ENCODE measurements around the gene FBXL12. TPM values are rescaled to one million over a fixed set of nuclear protein-coding genes. Genes with fewer than 3 reads are reported as not detected.
"Not testable (repeated sequence)": the region's sequence is repeated elsewhere in the genome, so short reads cannot be mapped to it uniquely, and the experiment has no call there.

The FBXL12 gene
- total RNA-seq, 1 experiment from 2014 or later = 12.7 TPM

GRCh38 chr19:9838324-9838723 is 19.4 kb upstream of the FBXL12 start:
- DNase-seq (ENCODE audit: low spot score) = no peak

DNA sequence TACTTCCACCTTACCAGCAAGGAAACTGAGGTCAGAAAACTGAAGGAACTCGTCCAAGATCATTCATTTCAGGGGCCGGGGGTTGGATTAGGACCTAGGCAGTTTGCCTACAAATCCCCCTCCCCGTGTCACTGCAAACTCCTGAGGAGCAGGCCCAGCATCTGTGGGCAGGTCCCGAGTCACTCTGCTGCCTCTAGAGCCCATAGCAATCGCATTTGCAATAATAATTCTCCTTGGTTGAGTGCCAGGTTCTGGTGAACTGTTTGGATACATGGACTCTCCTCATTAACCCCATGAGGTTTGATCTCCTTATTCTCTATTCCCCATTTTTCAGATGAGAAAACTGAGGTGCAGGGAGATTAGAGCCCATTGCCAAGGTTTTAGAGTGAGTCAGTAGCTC is 17.1 kb upstream of the FBXL12 start:
- no peak for DNase-seq (ENCODE audit: low spot score)

DNA sequence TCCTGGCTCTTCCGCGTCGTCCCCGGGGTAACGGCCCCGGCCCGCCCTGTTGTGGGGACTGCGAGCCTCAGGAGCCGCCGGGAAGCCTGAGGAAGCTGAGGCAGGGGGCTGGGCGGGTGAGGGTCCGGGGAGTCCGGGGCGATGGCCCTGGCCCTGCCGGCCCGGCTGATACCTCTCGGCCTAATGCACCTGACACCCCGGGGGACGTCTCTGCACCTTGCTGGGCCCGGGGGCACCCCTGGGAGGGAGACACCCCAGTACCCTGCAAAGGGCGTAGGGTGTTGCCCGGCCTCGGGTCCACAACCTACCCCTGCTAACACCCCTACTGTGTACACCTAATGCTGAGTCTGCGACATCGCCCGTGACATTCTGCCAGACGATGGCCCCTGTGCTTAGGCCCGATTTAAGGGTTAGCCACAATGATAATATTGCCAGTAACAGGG is 16.6 kb upstream of the FBXL12 start:
- no peak for DNase-seq (ENCODE audit: low spot score)

DNA sequence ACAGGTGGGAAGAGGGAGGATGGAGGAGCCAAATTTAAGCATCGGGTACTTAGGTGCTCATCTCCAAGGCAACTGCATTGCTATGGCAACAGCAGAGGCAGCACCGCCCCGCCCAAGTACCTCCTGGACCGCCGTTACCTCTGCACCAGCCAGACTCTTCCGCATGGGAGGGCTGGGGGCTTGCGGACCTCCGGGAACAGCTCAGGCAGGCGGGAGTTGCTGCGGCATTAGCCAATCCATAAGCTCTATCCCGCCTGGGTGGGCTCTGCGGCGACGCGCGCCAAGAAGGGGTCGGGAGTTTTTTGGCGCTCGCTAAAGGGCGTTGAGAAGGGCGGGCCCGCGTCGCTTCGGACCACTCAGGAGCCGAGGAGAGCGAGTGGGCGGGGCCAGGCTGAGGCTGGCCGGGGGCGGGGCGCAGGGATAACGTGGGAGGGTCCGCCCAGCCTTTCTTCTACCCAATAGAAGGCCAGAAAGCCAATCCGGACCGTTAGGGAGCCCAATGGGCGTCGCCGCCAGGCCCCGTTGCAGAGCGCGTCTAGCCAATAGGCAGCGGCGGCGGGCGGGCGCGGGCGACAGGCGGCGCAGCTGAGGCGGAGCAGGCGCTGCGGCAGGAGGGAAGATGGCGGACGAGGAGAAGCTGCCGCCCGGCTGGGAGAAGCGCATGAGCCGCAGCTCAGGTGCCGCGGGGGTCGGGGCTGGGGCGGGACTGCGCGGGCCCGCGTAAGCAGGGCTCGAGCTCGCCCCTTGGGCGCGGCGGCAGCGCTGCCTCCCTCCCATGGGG is 16.0 kb upstream of the FBXL12 start, which contains the start of gene PIN1:
Gene PIN1 (plus strand): TSS at position 593 of the 781 bp plus-strand sequence. CDS start 27 bp downstream, at position 620.
- DNase-seq (ENCODE audit: low spot score) = peak; percentile 96

- no peak for DNase-seq (ENCODE audit: low spot score)
Observed at GRCh38 chr19:9834307-9834725, 15.4 kb upstream of the FBXL12 start.

- no peak for DNase-seq (ENCODE audit: low spot score)
Observed at GRCh38 chr19:9828551-9829063, 9.7 kb upstream of the FBXL12 start.

- peak; percentile 80 for DNase-seq (ENCODE audit: low spot score)
Observed at GRCh38 chr19:9827289-9828238, 8.7 kb upstream of the FBXL12 start, which contains the start of gene UBL5. Gene UBL5, plus strand, starts transcription at chr19:9827918. Its CDS starts 420 bp downstream, at chr19:9828338.

- no peak for DNase-seq (ENCODE audit: low spot score)
Observed at GRCh38 chr19:9823816-9824215, 4.9 kb upstream of the FBXL12 start.

DNA sequence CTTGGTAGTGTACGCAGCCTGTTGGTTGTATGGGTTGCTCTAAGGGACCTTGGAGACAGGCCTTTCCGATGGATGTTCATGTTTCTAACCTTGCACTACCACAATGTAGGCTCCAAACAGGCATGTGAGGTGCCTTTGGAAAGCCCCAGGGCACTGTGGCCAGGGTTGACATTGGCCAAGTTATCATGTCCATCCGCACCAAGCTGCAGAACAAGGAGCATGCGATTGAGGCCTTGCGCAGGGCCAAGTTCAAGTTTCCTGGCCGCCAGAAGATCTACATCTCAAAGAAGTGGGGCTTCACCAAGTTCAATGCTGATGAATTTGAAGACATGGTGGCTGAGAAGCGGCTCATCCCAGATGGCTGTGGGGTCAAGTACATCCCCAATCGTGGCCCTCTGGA is 1.2 kb upstream of the FBXL12 start:
- not testable (repeated sequence) for DNase-seq (ENCODE audit: low spot score)

DNA sequence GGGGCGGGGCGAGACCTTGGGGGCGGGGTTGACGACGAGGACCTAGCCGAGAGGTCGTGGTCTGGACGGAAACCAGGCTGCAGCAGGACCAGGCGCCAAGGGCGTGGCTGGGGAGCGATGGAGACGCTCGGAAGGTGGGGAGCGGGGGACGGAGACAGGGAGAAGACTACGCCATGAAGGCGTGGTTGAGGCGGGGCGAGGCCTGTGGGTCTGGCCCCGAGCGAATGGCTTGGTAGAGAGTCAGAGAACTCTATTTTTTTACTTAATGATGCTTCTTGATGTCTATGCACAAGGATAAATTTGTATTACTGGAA is 674 bp upstream of the FBXL12 start:
- DNase-seq (ENCODE audit: low spot score) = no peak

DNA sequence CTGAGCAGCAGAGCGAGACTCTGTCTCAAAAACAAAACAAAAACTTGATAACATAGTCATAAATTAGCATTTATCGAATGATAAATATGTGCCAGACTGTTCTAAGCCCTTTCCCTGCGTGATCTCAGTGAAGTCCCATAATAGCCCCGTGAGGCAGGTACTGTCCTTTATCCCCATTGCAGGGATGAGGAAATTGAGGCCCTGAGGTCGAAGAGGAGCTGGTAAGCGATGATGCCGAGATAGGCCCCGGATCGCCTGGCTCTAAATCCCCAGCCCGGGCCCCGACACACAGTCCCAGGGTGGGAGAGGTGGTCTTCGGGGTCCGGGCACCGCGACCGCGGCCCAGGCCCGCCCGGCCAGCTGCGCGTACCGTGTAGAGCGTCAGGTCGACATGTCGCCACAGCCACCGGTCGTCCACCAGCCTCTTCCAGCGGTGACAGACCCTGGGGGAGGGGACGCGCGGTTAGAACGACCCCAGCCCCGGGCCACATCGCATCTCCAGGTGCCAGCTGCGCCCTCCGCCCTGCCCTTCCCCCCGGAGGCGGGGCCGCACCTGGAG is 625 bp downstream of the FBXL12 start:
- no peak for DNase-seq (ENCODE audit: low spot score)

GRCh38 chr19:9811139-9811538 is 7.7 kb downstream of the FBXL12 start:
- no peak for DNase-seq (ENCODE audit: low spot score)

DNA sequence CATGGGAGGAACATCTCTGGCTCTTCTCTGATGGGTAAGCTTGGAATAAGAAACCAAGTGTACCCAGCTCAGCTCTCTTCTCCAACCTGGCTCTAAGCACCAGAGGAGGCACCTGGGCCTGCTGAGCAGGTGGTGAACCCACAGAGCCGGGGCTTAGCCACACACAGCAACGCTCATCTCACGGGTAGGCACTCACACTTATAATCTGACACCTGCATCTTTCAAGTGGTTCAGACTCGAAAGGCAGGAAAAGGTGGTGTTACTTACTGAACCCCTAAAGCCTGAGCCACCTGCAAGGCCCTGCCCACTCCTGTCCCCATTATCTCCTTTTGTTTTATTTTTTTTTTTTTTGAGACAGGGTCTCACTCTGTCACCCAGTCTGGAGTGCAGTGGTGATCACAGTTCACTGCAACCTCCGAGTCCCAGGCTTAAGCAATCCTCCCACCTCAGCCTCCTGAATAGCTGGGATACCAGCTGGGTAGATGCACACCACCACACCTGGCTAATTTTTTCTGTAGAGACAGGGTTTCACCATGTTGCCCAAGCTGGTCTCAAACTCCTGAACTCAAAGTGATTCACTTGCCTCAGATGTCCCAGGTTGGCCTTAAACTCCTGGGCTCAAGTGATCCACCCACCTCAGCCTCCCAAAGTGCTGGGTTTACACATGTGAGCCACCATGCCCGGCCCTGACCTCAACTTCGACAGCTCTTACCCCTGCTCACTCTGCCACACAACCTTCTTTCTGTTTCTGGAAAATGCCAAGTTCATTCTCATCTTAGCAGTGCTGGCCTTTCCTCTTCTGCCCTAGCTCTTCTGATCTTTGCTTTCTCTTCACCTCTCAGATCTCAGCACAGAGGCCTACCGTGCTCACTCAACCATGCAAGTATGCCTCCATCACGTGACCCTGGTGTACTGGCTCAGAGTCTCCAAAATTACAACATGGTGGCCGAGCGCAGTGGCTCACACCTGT is 9.7 kb downstream of the FBXL12 start:
- DNase-seq (ENCODE audit: low spot score) = no peak

GRCh38 chr19:9806803-9807202 is 12.1 kb downstream of the FBXL12 start:
- no peak for DNase-seq (ENCODE audit: low spot score)

DNA sequence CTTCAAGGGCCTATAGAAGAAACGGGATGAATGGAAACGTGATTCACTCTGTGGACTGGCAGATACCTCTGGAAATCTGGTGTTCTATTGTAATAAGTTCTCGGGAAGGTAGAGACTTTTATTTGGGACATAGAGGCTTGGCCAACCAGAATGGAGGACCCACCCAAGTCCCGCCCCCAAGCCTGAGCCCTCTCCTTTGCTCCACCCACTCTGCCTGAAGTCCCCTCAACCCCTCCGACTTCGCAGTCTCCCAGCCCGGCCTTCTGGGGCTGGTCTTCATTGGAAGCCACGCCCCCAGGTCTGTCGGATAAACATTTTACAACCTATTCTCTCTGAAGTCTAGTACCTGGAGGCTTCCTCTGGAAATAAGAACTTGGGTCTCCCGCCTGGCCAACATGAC is 16.9 kb downstream of the FBXL12 start:
- no peak for DNase-seq (ENCODE audit: low spot score)

GRCh38 chr19:9799162-9799561 is 19.7 kb downstream of the FBXL12 start:
- DNase-seq (ENCODE audit: low spot score) = no peak

DNA sequence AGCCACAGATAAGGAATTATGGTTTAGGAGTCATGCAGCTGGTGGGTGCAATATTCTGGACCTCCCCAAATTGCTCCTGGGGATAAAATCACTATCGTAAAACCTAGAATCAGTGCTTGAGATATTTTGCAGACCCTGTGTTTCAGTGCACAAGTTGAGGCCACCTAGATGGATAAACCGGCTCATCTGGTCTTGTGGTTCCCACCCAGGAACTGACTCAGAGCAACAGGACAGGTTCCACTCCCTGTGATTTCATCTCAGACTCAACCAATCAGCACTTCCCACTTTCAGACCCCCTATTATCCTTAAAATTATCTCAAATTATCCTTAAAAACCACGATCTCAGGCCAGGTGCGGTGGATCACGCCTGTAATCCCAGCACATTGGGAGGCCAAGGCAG is 21.0 kb downstream of the FBXL12 start:
- DNase-seq (ENCODE audit: low spot score) = no peak

DNA sequence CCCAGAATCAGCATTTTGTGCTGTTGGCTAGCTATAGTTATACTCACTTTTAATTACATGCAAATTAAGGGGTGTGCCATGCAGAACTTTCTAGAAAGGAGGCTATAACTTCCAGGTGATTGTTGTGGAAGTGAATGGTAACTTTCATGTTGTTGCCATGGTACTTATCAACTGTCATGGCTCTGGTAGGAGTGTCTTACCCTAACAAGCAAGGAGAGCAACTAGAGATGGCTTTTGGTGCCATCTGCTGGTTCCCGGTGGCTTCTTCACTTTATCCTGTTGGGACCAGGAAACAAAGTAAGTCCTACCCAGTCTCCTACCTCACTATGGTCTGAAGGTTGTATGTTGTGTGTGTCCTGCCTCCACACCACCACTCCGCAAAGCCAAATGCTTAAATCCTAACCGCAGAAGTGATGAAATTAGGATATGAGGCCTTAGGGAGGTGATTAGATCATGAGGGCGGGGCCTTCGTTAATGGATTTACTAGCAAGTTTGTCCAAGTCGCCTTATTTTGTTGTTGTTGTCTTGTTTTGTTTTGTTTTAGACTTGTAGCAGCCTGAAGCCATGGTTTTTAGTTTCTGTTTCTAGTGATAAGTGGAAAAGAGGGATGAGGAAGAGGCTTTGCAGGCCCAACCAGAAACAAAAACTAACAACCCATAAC is 22.6 kb downstream of the FBXL12 start:
- DNase-seq (ENCODE audit: low spot score) = peak; percentile 85

DNA sequence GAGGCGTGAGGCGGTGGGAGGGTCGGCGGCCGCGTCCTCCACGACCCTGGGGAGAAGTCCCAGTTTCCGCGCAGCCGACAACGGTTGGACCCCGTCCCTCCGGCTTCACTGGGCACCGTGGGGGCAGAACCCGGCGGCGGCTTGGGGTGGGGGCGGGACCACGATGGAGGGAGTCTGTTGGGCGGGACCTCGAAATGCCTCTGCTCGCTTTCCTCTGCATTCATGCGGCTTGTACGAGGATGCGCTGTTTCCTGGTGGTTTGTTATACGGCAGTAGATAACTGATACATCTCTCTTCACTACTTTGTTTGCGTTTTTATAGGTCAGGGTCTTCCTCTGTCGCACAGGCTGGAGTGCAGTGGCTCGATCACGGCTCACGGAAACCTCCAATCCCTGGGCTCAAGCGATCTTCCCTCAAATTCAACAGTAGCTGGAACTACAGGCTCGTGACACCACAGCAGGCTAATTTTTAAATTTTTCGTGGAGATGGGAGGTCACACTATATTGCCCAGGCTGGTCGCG is 25.7 kb downstream of the FBXL12 start:
- DNase-seq (ENCODE audit: low spot score) = no peak

Measured in H4 (cell line).